ENCODE measurements around the gene BCAN.
A peak's percentile ranks its signal among the peaks of the same experiment; 100 is the strongest.
"Not testable (repeated sequence)": the region's sequence is repeated elsewhere in the genome, so short reads cannot be mapped to it uniquely, and the experiment has no call there.

BCAN gene, protein sequence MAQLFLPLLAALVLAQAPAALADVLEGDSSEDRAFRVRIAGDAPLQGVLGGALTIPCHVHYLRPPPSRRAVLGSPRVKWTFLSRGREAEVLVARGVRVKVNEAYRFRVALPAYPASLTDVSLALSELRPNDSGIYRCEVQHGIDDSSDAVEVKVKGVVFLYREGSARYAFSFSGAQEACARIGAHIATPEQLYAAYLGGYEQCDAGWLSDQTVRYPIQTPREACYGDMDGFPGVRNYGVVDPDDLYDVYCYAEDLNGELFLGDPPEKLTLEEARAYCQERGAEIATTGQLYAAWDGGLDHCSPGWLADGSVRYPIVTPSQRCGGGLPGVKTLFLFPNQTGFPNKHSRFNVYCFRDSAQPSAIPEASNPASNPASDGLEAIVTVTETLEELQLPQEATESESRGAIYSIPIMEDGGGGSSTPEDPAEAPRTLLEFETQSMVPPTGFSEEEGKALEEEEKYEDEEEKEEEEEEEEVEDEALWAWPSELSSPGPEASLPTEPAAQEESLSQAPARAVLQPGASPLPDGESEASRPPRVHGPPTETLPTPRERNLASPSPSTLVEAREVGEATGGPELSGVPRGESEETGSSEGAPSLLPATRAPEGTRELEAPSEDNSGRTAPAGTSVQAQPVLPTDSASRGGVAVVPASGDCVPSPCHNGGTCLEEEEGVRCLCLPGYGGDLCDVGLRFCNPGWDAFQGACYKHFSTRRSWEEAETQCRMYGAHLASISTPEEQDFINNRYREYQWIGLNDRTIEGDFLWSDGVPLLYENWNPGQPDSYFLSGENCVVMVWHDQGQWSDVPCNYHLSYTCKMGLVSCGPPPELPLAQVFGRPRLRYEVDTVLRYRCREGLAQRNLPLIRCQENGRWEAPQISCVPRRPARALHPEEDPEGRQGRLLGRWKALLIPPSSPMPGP

DNA sequence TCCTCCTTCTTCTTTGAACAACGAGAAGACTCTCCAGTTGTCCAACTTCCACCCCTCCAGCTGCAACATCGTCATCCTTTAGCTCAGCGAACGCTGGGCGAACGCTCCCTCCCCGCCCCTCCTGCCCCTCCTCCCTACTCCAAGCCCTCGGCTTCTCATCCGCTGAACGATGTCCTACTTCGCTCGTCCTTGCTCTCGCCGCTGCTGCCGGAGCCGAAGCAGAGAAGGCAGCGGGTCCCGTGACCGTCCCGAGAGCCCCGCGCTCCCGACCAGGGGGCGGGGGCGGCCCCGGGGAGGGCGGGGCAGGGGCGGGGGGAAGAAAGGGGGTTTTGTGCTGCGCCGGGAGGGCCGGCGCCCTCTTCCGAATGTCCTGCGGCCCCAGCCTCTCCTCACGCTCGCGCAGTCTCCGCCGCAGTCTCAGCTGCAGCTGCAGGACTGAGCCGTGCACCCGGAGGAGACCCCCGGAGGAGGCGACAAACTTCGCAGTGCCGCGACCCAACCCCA is at the start of gene BCAN:
BCAN (plus strand) TSS at position 357 of the 504 bp plus-strand sequence. CDS start 3,938 bp downstream, outside the sequence.
- DNase-seq, result no peak

DNA sequence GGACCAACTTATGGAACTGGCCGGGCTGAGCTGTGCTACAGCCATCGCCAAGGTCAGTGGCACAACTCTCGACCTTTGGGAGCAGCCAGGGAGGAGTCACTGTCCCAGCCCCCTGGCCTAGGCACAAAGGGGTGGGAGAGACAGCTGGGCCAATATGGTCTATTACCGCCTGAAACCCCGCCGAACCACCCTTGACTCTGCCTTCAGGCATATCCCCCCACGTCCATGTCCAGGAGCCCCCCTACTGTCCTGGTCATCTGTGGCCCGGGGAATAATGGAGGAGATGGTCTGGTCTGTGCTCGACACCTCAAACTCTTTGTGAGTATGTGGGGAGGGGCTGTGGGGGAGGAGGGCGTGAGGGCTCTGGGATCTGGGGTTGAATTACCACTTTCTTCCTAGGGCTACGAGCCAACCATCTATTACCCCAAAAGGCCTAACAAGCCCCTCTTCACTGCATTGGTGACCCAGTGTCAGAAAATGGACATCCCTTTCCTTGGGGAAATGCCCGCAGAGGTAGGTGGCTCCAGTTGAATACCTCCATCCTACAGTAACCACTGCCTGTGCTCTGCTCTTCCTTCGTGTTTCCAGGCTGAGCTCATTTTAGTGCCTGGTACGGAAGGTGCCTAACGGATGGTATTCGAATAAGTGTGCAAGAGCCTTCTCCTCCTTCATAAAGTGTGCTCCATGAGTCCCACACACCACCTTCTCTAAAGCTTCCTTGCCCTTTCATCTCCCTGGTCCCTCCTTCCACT is 49.6 kb upstream of the BCAN start:
- DNase-seq, result no peak

DNA sequence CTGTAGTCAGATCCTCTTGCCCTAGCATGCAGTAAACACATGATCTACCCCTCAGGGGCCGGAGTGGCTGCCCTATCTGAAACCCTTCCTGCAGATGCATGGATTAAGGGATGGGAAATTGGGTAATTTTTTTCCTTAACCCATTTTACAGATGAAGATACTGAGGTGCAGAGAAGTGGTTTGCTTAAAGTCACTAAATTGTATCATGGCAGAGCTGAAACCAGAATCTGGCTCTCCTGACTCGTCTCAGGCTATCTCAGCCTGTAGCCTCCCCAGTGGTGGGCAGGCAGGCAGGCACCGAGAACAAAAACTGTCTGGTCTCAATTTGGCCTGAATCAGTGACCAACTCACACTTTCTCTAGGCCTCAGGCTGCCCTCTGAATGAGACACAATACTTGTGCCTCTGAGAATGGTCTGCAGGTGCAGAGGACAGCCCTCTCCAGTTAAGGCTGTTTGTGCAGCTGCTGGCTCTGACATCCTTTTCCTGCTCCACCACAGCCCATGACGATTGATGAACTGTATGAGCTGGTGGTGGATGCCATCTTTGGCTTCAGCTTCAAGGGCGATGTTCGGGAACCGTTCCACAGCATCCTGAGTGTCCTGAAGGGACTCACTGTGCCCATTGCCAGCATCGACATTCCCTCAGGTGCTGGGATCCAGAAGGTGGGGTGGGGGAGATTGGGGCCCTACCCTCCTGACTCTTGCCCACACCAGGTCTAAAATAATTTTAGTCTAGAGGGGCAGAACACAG is 48.8 kb upstream of the BCAN start:
- no peak for DNase-seq

DNA sequence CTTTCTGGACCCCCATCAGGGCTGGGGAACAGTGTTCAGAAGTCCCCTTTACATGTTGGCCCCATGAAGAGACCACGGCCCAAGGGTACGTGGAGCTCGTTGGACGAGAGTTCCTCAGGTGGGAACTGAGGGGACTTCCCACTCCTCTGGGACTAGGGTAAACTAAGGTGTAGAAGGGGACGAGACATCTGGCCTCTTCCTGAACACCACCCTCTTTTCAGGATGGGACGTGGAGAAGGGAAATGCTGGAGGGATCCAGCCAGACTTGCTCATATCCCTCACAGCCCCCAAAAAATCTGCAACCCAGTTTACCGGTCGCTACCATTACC is 48.3 kb upstream of the BCAN start:
- DNase-seq, result no peak

DNA sequence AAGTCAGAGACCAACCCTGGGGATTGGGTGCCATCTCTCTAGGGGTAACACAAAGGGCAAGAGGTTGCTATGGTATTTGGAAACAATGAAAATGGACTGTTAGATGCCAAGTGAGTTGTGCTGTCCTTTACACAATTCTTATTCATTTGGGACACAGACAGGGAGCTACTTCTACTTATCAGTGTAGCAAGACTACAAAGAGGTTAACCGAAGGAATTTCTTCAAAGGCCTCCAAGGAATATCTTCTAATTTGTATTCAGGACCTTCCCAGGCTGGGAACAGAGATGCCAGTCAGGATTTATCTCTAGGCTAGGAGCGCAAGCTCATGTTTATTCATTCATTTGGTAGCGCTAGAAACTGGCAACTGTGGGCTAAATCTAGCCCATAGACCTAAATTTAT is 47.7 kb upstream of the BCAN start:
- DNase-seq, result no peak

DNA sequence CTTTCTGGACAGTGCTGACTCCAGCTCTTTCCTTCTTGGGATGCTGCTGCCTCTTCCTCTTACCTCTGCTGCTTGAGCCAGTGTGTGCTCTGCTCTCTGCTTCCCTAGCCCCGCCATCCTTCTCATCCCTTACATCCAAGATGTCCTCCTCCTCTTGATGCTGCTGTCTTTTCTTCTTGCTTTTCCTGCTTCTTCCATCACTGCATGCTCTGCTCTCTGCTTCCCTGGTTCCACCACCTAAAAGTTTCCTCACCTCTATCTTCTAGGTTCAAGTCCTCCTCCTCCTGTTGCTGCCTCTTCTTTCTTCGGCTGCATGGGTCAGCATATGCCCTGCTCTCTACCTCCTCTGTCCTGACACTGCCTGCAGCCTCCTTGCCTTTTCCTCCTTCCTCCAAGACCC is 46.9 kb upstream of the BCAN start:
- no peak for DNase-seq

DNA sequence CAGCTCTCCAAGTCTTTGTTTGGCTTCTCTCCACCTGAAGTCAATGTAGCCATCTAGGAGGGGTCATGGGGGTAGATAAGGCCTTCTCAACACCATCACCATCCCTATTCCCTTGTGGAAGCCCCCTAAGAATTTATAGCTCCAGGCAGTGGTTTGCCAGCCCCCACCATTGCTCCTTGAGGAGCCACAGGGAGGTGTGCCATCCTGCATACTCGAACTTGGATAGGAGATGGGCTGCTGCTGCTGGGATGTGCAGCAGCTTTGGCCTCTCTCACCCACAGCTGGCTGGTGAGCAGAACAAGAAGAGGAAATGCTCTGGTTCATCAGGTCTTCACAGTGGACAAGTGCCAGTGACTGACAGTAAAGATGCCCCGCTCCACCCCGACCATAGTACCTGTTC is 45.5 kb upstream of the BCAN start:
- DNase-seq, result no peak

DNA sequence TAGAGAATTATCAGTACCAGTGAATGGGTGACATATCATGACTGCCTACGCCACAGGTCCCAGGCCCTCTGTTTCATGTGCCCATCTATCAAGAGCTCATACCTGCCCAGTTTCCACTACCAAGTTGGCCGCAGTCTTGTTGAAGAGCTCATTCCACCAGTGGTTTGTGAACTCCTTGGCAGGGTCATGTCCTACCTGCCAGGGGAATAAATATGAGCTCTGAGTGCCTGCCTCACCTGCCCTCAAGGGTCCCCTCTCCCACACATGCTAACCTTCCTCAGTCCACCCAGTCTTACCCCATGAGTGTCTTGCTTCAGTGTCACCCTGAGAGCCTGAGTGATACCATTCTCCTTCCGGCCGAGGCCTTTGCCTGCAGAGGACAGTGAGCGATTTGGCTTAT is 43.8 kb upstream of the BCAN start:
- no peak for DNase-seq

DNA sequence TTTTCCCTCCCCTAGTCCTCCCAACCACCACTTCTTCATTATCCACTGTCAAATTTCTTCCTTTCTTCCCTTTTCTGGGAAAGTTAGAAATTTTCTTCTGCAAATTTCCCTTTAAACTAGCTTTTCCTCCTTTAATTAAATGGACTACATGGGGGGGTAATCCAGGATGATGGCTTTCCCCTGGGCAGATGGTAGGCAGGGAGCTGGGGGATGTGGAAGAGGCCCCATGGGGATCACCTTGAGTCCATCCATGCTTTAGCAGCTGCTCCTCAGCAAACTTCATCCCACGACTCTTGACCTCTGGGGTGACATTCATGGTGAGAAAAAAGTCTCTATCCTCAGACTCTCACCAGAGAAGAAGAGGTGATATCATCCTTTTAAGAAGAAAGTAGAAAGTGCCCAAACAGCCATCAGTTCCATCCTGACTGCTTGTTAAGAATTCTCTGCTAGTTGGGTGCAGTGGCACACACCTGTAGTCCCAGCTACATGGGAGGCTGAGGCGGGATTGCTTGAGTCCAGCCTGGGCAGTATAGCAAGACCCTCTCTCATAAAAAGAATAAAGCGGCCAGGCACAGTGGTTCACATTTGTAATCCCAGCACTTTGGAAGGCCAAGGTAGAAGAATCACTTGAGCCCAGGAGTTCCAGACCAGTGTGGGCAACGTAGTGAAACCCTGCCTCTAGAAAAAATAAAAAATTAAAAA is 43.0 kb upstream of the BCAN start:
- DNase-seq, result no peak

DNA sequence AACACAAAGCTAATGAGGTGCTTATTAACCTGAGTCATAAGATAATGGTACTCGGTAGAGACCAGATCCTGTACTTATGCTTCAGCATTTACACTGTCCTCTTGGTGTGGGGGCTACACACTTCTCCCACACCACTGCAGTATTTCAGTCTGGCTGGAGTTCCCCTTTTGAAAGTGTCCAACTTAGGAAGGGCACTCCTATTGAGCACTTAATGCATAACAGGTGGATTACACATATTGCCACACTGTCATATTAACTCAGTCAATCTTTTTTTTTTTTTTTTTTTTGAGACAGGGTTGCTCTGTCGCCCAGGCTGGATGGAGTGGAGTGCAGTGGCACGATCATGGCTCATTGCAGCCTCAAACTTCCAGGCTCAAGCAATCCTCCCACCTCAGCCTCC is 42.1 kb upstream of the BCAN start:
- no peak for DNase-seq

DNA sequence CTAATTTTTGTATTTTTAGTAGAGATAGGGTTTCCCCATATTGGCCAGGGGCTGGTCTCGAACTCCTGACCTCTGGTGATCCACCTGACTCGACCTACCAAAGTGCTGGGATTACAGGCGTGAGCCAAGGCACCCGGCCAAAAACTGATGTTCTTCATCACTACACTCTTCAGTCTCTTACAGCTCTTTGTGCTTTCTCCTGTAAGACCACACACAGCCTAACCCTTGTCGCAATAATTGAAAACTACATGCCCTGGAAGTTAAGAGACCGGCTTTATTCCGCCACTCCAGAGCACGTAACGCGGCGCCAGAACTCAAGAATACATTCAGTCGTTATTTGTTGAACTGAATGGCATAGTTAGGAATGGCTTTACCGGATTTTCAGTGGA is 41.2 kb upstream of the BCAN start:
- no peak for DNase-seq

DNA sequence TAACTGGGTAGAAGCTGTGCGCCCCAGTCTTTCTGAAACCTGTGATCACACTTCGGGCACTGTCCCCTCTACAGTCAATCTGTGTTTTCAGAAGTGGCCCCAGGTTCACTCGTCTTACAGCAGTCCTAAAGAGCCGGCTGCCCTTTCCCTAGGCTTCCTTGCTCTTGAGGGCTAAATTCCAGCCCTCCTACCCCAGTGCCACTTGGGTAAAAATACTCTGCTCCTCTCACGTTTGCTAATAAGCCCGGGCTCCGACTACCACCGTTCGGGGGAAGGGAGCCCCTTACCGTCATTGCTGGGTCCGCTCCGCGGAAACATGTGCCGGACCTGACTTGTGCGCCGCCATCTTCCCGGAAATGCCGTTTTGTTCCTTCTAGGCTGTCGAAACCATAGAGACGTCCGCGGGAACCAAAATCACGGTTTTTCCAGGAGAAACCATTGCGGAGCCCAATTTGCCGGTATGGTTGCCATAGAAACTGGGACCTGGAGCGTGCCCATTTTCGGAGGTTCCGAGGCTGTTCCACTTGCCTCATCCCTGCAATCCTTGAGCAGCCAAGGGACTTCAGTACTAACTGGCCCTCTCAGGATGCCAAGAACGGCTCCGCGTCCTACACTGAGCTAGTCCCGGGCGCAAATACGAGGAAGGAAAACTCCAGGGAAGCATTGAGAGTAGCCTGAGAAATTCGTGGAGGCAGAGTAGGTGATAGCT is 40.6 kb upstream of the BCAN start, which contains the start of gene GPATCH4:
GPATCH4 (minus strand) TSS at position 358 of the 709 bp plus-strand sequence.
- peak; percentile 74 for DNase-seq

DNA sequence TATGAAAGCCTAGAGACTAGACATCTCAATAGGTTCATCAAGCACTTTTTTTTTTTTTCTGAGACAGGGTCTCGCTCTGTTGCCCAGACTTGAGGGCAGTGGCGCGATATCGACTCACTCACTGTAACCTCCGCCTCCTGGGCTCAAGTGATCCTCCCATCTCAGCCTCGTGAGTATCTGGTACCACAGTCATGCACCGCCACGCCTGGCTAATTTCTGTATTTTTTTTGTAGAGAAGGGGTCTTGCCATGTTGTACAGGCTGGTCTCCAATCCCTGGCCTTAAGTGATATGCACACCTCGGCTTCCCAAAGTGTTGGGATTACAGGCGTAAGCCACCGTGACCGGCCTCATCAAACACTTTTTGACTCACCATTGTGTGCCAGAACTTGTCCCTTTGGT is 40.0 kb upstream of the BCAN start:
- DNase-seq, result no peak

DNA sequence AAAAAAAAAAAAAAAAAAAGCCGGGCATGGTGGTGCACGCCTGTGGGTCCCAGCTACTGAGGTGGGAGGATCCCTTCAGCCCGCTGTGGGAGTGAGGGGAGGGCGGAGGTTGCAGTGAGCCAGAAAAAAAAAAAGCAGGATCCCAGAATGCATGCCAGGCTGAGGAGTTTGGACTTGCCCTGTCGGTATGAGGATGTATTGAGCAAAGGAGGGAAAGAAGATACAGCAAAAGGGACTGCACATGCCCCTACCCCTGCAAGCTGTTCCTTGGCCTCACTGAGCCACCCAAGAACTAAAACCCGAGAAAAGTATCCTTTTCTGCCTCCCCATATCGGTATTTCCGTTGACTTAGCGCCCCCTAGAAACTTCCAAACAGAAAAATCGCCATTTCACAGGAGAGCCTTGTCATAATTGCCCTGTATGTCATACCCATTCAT is 39.3 kb upstream of the BCAN start:
- DNase-seq, result no peak

DNA sequence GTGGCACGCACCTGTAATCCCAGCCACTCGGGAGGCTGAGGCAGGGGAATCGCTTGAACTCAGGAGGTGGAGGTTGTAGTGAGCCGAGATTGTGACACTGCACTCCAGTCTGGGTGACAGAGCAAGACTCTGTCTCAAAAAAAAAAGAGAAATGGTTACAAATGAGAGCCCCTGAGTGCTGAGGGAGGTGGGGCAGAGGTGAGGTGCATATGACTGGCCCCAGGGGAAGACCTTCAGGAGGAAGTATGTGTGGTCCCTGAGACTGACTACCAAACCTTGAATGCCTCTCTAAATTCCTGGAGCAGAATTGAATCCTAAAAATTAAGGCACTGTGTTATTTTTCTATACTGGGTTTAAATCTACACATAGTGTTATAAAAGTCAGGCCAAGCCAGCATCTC is 34.6 kb upstream of the BCAN start:
- not testable (repeated sequence) for DNase-seq

DNA sequence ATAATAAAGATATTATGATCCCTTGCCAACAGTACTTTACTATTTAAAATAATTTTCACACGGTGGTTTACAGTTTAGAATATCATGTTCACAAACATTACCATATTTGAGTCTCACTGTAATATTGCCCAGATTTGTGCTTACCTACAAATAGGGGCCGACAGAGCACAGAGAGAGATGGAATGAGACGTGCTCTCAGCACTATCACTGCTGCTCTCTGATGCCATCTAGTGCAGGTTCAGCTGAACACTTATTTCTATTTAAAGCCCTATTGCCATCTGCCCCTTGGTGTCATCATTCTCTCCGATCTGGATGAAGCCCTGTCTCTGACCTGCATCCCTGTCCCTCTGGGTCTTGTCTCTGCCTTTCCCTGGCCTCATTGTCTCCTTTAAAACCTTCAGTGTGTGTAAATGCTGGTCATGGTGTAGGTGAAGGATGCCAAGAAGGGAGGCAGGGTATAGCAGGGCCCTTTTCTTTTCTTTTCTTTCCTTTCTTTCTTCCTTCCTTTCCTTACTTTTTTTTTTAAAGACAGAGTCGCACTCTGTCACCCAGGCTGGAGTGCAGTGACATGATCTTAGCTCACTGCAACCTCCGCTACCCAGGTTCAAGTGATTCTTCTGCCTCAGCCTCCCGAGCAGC is 33.8 kb upstream of the BCAN start:
- no peak for DNase-seq

DNA sequence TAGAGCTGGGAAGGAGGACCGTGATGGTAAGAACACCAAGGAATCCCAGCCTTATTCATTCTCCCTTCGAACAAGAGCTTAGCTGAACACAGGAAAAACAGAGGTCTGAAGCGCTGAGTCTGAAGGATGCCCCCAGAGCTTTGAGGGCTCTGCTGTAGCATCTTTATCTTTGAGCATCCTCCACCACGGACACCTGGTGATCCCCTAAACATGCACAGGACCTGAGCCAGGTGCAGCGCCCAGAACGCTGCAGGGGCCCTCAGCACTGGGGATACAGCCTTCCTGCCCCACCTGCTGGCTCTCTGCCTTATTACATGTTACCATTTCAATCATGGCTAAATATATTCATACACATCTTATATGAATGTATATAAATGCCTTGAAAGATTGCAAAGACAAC is 32.9 kb upstream of the BCAN start:
- no peak for DNase-seq

DNA sequence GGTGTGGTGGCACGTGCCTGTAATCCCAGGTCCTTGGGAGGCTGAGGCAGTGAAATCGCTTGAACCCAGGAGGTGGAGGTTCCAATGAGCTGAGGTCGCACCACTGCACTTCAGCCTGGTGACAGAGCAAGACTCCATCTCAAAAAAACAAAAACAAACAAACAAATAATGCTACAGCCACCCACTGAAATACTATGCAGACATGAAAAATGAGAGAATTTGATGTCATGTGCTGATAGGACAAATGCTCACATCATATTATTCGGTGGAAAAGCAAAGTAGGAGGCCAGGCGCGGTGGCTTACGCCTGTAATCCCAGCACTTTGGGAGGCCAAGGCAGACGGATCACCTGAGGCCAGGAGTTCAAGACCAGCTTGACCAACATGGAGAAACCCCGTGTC is 31.8 kb upstream of the BCAN start:
- not testable (repeated sequence) for DNase-seq

DNA sequence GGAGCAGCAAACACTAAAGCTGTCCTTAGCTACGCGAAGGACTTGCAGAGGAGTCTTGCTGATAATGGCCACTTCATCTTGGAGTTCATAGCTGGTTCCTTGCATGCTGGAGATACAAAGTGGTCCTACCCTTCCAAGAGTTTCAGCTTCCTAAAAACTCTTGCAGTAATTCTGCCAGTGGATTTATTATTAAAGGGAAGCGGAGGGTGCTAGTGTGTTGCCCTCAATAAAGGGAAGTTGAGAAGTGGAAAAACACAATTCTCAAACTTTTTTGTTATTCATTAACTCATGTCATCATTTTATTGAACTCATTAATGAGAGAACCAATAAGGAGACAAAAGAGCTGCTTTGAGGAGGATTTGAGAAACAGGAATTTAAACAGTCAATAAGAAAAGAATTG is 29.3 kb upstream of the BCAN start:
- DNase-seq, result no peak

DNA sequence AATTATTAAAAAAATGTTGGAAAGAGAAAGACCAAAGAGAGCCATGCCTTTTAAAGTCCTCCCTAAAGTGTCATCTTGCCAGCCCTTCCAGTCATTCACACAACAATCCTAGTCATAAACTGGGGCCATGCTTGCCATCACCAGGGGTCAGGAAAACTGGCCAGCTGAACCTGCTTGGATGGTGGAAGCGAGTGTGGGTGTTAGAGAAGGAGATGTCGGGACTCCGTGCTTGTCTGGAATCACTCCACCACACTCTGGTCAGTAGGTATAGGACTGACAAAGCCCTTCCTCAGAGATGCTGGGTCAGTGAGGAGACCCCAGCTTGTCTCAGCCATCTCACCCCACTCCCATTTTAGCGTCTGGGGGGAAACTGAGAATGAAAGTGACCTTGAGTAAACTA is 26.0 kb upstream of the BCAN start:
- DNase-seq, result no peak

DNA sequence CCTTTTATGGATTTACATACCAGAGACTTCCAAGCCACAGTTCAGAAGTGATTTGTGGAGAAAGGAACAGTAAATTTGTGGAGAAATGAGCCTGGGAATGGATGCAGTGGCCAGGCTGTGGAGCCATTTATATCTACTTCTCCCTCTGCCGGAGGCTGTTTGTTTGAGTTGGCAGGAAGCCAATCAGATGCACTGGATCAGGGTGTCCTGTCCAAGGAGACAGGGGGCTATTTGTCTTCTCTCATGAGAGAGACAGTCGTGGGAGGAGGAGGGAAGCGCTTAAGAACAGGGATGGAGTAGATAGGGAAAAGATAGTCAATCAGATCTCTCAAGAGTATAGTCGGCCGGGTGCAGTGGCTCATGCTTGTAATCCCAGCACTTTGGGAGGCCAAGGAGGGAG is 25.5 kb upstream of the BCAN start:
- no peak for DNase-seq

Data from activated CD4-positive, CD25-positive, alpha-beta regulatory T cell treated with anti-CD3 and anti-CD28 coated beads, Interleukin-2, amount 50 U/mL, for 72 hours (primary cell).